Mucosa of gallbladder (tissue), 1 donor: ENCODE results near the gene WNT3. TPM values are rescaled to one million over a fixed set of nuclear protein-coding genes. Genes with fewer than 3 reads are reported as not detected.
"Not testable (repeated sequence)": the region's sequence is repeated elsewhere in the genome, so short reads cannot be mapped to it uniquely, and the experiment has no call there.

Experiments used
- DNase-seq: peaks from one replicate; pipeline ENCODE4 v3.0.0-alpha.2; 2020; ENCODE audit warnings: low spot score
- total RNA-seq: library from RNA; stranded (reverse); gene quantifications from one replicate; pipeline ENCODE4 v1.2.1, GENCODE V29; 2021
- donor health status: DM: no; HTN: no; CAD: no.

Gene WNT3
- total RNA-seq, 1 donor from 2014 or later, result 0.52 TPM

DNA sequence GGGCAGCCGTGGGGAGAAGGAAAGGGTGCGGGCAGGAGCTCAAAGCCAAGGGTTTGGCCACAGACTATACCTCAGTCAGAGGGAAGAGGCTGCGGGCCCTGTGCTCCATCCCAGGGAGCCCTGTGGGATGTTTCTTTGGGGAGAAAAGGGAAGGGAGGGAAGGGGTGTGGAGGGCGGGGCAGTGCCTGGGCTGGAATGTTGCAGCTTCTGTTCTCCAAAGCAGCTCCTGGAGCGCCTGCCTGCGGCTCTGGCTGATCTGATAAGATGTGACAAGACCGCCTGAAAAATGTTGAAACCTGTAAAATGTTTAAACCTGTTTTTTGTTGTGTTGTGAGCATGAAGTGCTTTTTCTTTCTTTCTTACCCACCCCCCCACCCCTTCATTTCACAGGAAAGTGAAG is 32.8 kb downstream of the WNT3 start:
- DNase-seq, result no peak

DNA sequence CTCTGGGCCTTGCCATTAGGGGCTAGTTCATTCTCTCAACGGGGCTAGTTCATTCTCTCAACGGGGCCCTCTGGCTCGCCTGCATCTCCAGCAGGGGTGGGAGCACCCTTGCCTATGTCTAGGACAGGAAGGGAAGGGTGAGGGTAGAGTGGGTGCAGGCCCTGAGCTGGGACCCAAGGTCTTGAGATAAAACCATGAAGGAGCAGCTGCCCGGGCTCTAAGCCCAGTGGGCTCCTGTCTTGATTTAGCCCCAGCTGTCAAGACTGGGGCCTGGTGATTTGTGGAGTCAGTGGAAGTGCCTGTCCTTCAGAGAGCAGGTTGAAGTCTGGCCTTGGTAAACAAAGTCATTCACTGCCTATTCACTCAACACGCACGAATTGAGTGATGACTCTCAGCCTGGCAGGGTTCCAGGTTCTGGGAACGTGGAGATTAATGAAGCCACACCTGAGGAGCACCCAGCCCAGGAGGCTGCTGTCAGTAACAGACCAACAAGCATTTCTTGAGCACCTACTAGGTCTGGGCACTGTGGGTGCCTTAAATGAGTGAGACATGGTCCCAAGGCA is 35.4 kb downstream of the WNT3 start:
- peak; percentile 60 for DNase-seq

DNA sequence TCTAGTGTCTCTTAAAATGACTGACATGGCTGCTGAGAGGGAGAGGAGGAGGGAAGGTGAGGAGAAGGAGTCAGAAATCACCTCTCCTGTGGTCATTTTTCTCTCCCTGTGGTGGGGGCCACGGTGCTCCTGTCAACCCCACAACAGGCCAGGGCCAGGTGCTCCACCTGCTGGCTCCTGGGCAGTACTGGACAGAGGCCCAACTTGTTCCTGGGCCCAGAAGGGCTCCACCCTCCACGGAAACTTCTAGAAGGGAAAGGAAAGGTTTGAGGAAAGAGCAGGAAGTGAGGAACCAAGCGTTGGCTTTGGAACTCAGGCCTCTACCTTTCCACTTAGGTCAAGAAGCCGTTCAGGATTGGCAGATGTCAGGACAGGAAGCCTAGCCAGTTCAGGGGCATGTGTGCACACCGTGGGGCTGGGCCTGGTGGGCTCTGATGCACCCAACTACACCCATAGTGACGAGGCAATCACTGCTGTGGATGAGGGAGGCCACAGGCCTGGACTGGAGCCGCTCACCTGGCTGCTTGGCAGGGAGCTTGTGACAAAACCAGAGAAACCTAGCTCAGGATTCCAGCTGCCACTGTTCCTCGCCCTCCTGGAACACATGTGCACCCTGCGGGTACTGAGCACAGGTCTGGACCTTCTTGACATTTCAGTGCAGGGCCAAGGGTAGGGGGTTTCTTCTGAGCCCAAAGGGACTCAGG is 36.1 kb downstream of the WNT3 start:
- no peak for DNase-seq

DNA sequence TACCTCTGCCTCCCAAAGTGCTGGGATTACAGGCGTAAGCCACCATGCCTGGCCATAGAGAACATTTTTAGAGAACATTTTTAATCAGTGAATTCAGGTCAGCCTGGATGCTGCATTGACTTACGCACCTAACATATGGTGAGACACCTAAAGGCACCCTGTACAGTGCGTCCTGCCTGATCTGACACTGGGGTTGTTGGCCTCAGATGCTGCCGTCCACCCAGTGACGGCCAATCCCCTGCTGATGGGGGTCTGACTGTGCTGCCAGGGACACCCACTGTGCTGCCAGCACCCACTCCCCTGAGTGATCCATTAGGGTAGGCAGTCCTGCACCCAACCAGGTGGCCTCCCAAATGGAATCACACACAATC is 38.5 kb downstream of the WNT3 start:
- no peak for DNase-seq

DNA sequence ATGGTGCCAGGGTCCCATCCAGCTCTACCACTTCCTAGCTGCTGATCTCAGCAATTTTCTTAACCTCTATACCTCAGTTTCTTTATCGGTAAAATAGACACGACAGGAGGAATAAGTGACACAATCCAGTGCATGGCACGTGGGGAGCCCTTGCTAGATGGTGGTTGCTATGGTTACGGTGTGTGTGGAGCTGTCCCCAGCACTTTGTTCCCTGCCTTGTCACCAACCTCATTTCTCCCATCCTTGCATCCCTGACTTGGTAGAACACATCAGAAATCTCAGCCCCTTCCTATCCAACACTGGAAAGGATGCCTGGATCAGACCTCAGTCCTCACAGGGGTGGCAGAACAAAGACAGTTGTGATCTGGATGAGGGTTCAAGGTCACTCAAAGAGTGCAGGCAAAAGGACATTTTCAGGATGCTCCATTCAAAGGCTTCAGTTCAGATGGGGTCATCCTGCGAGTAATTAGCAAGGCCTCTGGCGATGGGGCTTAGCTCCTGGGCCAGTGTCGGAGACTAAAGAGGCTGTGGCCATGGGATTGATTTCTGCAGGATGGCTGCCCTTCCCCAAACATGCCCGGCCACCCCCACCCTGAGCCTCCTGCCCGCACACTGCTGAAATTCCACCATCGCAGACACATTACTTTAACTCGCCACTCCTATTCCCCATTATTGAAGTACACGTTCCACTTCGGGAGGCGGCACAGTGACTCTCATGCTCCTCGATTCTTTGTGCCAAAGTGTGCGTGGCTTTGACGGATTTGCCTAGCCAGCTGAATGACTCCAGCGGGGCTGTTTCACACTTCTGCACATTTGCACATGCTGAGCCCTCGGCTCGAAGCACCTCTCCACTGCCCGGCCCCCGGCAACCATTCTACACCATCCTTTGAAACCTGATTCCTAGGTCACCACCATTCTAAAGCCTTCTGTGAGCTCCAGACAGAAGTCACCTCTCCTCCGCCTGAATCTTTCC is 40.3 kb downstream of the WNT3 start:
- no peak for DNase-seq

DNA sequence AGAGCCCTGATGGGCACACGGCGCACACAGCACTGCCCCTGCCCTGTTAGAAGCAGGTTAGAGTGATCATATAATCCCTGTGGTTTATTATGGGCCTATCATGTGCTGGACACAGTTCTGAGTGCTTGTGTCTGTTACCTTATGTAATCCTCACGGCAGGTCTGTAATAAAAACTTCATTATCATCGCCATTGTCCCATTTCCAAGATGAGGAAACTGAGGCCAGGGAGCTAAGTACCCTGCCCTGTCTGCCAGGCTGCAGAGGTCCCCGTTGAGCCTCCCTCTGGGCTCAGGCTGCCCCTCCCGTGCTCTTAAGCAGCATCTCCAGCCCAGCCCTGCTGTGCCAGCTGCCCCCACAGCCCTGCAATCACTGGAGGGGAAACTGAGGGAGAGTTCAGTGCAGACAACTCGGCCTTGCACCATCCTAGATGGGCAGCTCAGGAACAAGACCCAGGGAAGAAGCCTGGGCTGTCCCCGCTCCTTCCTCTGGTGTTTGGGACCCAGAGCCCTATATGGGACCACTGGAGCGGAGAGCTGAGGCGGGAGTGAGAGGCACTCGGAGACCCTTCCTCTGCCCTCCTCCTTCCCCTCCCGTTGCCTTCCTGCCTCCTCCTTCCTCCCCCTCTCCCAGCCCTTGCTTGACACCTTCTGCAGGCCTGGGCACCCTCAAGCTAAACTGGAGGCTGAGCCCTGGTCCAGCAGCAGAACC is 42.0 kb downstream of the WNT3 start:
- no peak for DNase-seq

DNA sequence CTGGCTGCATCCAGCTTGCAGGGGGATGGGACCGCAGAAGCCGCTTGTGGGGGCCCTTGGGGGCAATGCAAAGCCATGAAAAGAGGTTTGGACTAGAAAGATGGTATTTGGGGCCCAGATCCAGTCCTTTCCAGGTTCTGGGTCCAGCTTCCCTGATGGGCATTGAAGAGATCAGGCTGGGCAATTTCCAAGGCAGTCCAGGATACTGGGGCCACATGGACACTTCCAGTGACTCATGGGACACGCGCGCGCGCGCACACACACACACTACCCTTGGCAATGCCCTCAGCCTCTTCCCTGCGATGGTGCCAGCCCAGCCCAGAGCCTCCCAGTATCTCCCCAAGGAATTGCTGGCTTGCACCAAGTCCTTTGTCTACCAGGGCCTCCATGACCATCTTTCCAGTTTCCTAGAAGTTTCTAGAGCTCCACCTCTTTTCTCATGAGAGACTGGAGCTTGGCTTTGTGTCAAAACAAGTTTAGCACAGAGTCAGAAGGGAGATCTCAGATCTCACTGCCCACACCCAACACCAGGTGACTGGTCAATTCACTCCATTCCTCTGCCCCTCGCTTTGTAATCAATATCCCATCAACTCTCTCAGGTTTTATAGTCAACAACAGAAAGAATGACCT is 44.3 kb downstream of the WNT3 start:
- no peak for DNase-seq

DNA sequence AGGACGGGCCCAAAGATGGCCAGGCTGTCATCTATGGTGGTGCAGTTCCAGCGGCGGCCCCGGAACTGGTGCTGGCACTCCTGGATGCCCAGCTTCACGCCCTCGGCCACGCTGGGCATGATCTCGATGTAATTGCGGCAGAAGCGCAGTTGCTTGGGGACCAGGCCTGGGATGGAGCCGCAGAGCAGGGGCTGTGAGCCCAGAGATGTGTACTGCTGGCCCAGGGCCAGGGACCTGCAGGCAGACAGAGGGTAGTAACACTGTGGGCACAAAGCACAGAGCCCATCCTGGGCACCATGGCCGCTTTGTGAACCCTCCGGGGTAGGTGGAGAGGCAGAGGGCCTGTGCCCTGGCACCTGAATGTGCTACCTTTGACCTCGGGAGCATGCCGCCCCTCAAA is 44.8 kb downstream of the WNT3 start:
- DNase-seq, result no peak

DNA sequence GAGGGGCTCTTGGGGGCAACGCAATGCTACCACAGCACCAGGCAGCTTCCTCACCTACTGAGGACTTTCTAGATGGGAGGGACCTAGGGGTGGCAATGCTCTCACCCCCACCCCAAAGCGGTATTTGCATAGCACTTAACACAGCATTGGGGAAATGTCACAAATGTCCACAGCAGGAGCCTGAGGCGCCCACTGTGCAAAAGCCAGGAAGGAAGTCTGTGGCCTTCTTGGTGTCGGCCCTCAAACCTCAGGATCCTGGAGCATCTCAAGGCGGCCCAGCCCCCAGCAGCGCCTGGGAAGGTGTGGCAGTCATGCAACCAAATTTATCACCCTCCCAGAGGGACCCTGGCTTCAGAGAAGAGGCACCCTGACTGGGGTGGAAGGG is 45.3 kb downstream of the WNT3 start:
- no peak for DNase-seq

DNA sequence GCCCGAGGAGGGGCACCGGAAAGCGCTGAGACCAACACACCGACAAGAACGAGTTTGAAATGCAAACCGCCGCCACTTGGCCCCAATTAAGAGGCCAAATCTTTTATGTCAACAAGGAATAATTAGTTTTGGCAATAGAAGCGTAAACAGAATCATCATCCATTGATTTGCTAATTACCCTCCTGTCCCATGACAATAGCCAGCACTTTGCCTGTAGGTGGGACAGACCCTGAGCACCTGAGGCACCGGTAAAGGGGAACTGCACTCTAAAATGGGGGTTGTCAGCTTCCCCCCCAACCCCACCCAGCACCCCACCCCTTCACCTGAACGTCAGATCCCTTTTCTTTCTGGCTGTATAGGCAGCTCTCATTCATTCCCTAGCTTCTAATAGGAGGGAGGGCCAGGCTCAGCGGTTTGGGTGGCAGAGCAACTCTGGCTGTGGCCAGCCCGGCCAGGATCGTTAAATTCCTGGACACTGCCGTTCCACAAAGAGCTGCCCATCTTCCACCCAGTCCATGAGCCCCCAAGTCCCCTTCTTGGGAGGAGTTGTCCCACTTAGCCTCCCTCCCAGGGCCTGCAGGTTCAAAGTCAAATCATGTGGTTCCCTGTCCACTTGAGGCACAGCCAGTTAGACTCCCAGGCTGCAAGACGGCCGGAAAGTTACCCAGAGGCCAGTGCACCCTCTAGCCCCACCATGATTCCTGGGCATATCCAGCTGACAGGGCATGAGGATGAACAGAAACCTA is 45.8 kb downstream of the WNT3 start:
- no peak for DNase-seq

DNA sequence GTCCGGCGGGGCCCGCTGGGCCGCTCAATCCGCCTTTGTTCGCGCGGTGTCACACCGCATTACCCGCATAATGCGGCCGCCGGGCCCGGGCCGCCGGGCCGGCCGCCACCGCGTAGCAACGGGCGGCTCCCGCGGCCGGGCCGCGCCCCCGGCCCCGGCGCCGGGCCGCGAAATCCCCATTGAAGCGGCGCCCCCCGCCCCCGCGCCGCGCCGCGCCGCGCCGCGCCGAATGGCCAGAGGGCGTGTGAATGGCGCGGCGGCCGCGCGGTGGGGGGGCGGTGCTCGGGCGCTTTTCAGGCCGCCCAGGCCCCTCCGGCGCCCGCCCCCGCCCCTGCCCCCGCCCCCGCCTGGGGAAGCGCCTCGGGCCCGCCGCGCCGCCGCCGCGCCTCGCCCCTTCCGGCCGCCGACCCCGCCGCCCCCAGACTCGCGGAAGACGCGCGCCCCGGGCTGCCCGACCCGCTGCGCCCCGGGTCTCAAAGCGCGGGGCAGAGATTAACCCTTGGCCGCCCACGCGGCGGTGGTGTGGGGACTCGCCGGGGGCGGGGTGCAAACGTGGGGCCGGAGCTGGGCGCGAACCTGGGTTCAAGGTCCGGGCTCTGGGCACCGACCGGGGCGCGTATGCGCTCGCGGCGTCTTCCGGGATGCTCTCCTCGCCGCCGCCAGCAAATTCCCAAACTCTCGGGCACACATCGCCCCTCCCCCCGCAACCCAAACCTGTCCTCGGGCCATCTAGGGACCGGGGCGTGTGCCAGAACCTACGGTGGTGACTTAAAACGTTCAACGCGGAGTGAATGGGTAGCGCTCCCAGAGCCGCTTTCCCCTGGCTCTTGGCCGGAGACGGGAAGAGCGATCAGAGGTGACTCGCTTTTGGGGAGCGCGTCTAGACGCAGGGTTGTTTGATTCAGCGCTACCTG is 46.7 kb downstream of the WNT3 start:
- DNase-seq, result no peak

DNA sequence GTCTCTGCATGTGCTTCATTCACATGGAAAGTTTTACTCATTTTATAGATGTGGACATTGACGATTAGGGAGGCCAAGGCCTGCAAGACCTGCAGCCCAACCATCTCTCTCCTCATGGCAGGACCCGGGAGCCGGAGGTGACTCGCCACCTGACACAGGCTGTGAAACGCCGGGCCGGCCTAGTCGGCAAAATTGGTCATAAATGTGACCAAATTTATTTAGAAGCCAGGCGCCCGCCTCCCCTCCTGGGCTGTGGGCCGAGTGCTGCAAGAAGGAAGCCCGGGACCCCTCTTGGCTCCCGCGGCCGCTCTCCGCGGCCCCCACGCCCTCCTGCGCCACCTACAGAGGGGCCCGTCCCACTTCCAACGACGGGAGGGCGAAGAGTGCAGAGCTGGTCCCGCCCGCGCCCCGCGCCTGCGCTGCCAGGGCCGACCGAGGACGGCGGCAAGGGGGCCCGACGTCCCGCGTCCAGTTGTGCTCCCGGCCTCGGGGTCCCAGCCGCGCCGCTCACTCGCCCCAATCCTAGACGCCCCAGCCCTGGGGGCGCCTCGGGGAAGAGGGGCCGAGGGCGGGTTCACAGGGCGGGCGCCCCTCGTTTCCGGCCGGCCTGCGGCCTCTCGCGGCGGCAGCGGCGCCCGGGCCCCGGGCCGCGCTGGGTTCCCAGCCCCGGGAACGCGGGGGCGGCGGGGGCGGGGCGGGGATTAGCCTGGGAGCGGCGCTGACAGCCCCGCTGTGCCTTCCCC is 47.5 kb downstream of the WNT3 start:
- DNase-seq, result no peak

DNA sequence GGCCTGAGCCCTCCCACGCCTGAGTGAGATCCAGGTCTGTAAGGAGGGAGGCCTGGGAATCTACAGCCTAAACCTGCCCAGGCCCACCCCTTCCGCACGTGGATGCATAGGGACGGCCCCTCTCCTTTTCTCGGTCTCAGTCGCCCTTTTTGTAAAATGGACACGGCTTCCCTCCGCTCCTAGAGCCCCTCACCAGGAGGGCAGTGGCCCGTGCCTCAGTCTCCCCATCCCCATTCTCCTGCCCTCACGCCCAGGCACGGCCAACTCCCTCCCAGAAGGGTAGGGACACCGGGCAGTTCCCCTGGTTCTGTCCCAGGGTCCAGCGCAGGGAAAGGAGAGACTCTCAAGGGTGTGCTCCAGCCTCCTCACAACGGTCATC is 48.1 kb downstream of the WNT3 start:
- DNase-seq, result no peak

DNA sequence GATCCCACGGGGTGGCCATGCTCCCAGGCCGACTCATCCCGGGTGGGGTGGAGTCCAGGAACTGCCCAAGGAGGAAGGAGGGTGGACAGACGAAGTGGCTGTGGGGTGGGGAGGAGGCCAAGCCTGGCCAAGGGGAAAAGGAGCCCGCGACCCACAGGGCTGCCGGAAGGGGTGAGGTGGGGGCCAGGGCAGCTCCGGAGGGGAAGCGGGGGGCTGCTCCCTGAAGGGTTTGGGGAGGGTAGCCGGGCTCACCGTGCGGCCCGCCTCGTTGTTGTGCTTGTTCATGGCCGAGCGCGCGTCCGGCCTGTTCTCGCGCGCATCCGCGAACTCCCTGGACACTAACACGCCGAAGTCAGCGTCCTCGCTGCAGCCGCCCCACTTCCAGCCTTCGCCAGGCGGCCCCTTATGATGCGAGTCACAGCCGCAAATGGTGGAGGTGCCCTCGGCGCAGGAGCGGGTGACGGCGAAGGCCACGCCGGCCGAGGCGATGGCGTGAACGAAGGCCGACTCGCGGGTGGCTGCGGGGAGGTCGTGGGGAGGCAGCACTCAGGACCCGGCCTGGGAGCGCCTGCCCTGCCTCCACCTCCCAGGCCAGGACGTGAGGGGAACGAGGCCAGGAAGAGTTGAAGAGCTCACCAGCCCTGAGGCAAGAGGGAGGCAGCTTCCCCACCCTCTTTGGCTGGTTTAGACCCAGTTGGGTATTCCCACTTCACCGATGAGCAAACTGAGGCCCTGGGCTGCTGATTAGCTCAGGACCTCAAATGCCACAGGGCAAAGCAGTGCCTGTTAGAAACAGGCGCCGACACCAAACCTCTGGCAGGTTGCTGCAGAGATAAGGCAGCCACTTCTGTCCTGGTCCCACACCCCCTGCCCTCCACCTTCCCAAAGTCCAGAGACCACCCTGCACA is 48.7 kb downstream of the WNT3 start:
- DNase-seq, result no peak

DNA sequence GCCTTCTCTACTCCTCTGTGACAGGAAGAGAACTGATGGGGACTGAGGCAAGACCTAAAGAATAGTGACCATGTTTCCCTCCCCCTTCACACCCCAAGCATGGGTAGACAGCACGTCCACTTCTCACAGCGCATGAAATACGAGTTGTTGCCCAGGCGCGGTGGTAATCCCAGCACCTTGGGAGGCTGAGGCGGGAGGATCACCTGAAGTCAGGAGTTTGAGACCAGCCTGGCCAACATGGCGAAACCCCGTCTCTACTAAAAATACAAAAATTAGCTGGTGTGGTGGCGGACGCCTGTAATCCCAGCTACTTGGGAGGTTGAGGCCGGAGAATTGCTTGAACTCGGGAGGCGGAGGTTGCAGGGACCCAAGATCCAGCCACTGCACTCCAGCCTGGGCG is 49.6 kb downstream of the WNT3 start:
- DNase-seq, result not testable (repeated sequence)

DNA sequence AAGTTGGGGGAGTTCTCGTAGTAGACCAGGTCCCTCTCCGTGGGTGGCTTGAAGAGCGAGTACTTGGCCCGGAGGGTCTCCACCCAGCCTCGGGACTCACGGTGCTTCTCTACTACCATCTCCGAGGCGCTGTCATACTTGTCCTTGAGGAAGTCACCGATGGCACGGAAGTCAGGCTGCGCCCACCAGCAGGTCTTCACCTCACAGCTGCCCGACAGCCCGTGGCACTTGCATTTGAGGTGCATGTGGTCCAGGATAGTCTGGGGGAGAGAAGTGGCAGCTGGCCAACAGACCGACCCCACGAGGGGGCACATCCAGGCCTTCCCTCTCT is 50.0 kb downstream of the WNT3 start:
- no peak for DNase-seq

DNA sequence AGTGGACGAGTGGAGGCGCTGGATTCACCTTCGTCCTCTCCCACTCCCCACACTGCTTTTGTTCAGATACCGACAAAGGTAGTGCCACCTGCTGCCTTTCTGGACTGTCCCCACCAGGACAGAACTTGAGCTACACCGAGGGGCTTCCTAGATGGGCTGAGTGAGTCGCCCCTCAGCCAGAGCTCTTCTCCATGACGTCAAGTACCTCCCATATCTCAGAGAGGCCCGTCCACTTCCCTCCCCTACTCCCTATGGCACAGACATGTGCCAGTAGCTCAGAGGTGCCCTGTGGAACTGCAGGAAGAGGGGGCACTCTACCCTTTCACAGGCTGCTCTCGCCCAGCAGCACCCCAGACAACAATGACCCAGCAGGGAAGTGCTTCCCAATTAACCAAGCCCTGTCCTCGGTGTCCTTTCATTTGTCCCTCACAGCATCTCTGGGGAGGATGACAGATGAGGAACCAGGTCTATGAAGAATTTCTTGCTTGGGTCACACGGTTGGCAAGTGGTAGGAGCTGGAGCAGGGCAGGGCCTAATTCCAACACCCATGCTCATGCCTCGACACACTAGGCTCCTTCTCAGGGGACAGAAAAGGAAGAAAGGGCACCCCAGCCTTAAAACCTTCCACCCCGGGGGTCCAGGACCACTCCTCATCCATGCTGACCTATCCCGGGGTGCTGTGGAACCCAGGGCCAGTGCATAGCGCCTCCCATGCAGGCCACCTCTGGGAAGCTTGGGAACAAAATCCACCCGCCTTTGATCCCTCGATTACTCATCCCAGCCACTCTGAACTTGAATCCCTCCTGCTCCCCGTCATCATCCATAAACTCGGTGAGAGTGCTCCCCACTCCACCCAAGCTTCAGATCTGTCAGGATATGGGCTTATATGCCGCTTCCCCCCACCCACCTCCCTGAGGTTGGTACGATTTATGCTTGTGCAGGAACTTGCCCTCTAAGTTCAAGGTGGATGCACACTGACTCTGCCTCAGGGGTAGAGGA is 51.7 kb downstream of the WNT3 start:
- DNase-seq, result no peak
